Fibroblast of lung (primary cell): ENCODE data around the gene KRT84. TPM values are rescaled to one million over a fixed set of nuclear protein-coding genes. Genes with fewer than 3 reads are reported as not detected.

ENCODE experiments used
- DNase-seq, 2 donors: peaks; one replicate each; pipeline versions ENCODE4 v3.0.0 to v3.0.0-alpha.2; 2010; ENCODE audit warnings: low read depth in 2 of 2
- H2AFZ ChIP-seq: 2 replicates; pipeline ENCODE4 v1.5.1; 2012; ENCODE audit warnings: low read length, control low read depth, inconsistent platforms
- H3K27ac ChIP-seq: 2 replicates; pipeline ENCODE4 v1.5.1; 2011; ENCODE audit warnings: low read length, control low read depth; ENCODE audit not compliant: insufficient read depth
- H3K27me3 ChIP-seq: 2 replicates; pipeline ENCODE4 v1.5.1; 2011; ENCODE audit warnings: mild to moderate bottlenecking, low read length; ENCODE audit not compliant: control insufficient read depth, insufficient read depth
- H3K36me3 ChIP-seq: 2 replicates; pipeline ENCODE4 v1.5.1; 2011; ENCODE audit warnings: low read length; ENCODE audit not compliant: control insufficient read depth, insufficient read depth
- H3K4me1 ChIP-seq: 2 replicates; pipeline ENCODE4 v1.5.1; 2011; ENCODE audit warnings: low read length; ENCODE audit not compliant: control insufficient read depth, insufficient read depth; ENCODE audit errors: extremely low read depth
- H3K4me2 ChIP-seq: 2 replicates; pipeline ENCODE4 v1.5.1; 2011; ENCODE audit warnings: low read length, control low read depth; ENCODE audit not compliant: insufficient read depth; ENCODE audit errors: extremely low read depth
- H3K4me3 ChIP-seq, 4 experiments: fragments of 200-600 bp in 1 of 4; sonication (generic) in 1 of 4; replicated peaks in 1 of 4; 2 replicates each; pipeline ENCODE4 v1.5.1; 2011 to 2016; ENCODE audit warnings: low read length in 4 of 4, low read depth in 3 of 4, mild to moderate bottlenecking in 3 of 4, control low read depth in 2 of 4, inconsistent platforms in 1 of 4, mixed read lengths in 1 of 4; ENCODE audit not compliant: insufficient read depth in 1 of 4; ENCODE audit errors: control extremely low read depth in 1 of 4
- H3K79me2 ChIP-seq: 2 replicates; pipeline ENCODE4 v1.5.1; 2012; ENCODE audit warnings: mild to moderate bottlenecking, low read length, inconsistent platforms; ENCODE audit not compliant: control insufficient read depth, insufficient read depth
- H3K9ac ChIP-seq: 2 replicates; pipeline ENCODE4 v1.5.1; 2011; ENCODE audit warnings: mild to moderate bottlenecking, low read length, control low read depth; ENCODE audit not compliant: insufficient read depth
- H3K9me3 ChIP-seq: 2 replicates; pipeline ENCODE4 v1.5.1; 2012; ENCODE audit warnings: low read depth, low read length; ENCODE audit not compliant: control insufficient read depth, insufficient read depth
- H4K20me1 ChIP-seq: 2 replicates; pipeline ENCODE4 v1.5.1; 2011; ENCODE audit warnings: low read length; ENCODE audit not compliant: control insufficient read depth, insufficient read depth; ENCODE audit errors: extremely low read depth
- EZH2 ChIP-seq: IDR thresholded peaks from 2 replicates; pipeline ENCODE4 v1.5.1; 2012; ENCODE audit warnings: low read length, control low read depth, mild to moderate bottlenecking; ENCODE audit errors: missing control alignments
- polyA plus RNA-seq, 2 donors: library from polyadenylated mRNA; depleted of rRNA in 1 of 2; stranded (reverse) in 1 of 2; unstranded in 1 of 2; fragments of >200 nt; gene quantifications; 2 replicates each; pipeline ENCODE4 v1.2.1, GENCODE V29; 2011 to 2012; ENCODE audit warnings: missing spikeins in 1 of 2
- total RNA-seq: library from RNA; depleted of rRNA; stranded (reverse); fragments of >200 nt; gene quantifications from 2 replicates; pipeline ENCODE4 v1.2.1, GENCODE V29; 2014
- TF ChIP-seq, protein P1 (sequence below), 2 donors: IDR thresholded peaks in 1 of 2; conservative IDR thresholded peaks in 1 of 2; 1 replicate in 1 of 2; 2 replicates in 1 of 2; pipeline ENCODE4 v1.5.1; 2011 to 2012; ENCODE audit warnings: low read length in 2 of 2, control low read depth in 1 of 2, inconsistent platforms in 1 of 2, low read depth in 1 of 2, mild to moderate bottlenecking in 1 of 2

KRT84 gene
- total and polyA plus RNA-seq, 2 donors (not counting 1 experiment from before 2014, with no cell fraction given) = not detected

DNA sequence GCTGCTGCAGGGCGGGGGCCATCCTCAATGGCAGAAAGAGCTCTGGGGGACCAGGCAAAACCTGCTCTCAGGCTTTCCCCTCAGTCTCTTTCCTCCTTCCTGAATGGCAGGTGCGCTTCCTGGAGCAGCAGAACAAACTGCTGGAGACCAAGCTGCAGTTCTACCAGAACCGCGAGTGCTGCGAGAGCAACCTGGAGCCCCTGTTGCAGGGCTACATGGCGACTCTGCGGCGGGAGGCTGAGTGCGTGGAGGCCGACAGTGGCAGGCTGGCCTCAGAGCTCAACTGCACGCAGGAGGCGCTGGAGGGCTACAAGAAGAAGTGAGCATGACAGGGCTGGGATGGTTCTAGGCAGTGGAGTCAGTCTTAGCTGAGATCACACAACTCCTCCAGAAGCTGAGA is 41.3 kb downstream of the KRT84 start:
- H4K20me1 ChIP-seq = no peaks in the 10 kb centered on the region
- no peak overlapping the region for H3K27ac ChIP-seq
- TF ChIP-seq, protein P1, sequence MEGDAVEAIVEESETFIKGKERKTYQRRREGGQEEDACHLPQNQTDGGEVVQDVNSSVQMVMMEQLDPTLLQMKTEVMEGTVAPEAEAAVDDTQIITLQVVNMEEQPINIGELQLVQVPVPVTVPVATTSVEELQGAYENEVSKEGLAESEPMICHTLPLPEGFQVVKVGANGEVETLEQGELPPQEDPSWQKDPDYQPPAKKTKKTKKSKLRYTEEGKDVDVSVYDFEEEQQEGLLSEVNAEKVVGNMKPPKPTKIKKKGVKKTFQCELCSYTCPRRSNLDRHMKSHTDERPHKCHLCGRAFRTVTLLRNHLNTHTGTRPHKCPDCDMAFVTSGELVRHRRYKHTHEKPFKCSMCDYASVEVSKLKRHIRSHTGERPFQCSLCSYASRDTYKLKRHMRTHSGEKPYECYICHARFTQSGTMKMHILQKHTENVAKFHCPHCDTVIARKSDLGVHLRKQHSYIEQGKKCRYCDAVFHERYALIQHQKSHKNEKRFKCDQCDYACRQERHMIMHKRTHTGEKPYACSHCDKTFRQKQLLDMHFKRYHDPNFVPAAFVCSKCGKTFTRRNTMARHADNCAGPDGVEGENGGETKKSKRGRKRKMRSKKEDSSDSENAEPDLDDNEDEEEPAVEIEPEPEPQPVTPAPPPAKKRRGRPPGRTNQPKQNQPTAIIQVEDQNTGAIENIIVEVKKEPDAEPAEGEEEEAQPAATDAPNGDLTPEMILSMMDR (conservative IDR thresholded peaks at IDR 0.05 in 1 of 2, IDR thresholded peaks at IDR 0.05 in 1 of 2; ENCODE audit: low read depth in 1 of 2, low read length in 2 of 2) = no peak
- TF ChIP-seq EZH2 = no peak
- H3K4me1 ChIP-seq = no peaks in the 10 kb centered on the region
- H3K9me3 ChIP-seq = no peaks in the 10 kb centered on the region
- H3K4me2 ChIP-seq = no peak overlapping the region
- no peak overlapping the region for H2AFZ ChIP-seq
- DNase-seq = no peak
- peaks cover 23% of the 10 kb centered on the region for H3K27me3 ChIP-seq
- no peaks in the 10 kb centered on the region for H3K36me3 ChIP-seq
- no peak overlapping the region for H3K9ac ChIP-seq
- H3K4me3 ChIP-seq = no peak overlapping the region
- no peaks in the 10 kb centered on the region for H3K79me2 ChIP-seq

DNA sequence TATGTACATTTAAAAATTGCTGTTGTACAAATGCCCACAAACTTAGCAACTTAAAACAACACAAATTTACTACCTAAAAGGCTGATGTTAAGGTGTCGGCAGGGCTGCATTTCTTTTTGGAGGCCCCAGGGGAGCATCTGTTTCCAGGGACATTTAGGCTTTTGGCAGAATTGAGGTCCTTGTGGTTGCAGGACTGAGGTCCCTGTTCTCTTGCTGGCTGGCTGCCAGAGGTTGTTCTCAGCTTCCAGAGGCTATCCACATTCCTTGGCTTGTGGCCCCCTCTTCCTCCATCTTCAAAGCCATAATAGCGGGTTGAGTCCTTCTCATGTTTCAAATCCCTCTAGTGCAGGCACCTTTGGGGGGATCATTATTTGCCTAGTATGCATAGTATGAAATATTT is 41.9 kb downstream of the KRT84 start:
- Histone ChIP-seq H3K4me1 (no peaks in the 10 kb centered on the region), H3K4me3 (no peak overlapping the region), H3K27me3 (peaks cover 23% of the 10 kb centered on the region), H3K4me2 (no peak overlapping the region), H2AFZ (no peak overlapping the region), H3K9ac (no peak overlapping the region), H4K20me1 (no peaks in the 10 kb centered on the region), H3K9me3 (no peaks in the 10 kb centered on the region), H3K27ac (no peak overlapping the region), H3K79me2 (no peaks in the 10 kb centered on the region), H3K36me3 (no peaks in the 10 kb centered on the region)
- no peak for DNase-seq
- no peak for TF ChIP-seq EZH2
- TF ChIP-seq, protein P1 (conservative IDR thresholded peaks at IDR 0.05 in 1 of 2, IDR thresholded peaks at IDR 0.05 in 1 of 2; ENCODE audit: low read depth in 1 of 2, low read length in 2 of 2) = no peak

DNA sequence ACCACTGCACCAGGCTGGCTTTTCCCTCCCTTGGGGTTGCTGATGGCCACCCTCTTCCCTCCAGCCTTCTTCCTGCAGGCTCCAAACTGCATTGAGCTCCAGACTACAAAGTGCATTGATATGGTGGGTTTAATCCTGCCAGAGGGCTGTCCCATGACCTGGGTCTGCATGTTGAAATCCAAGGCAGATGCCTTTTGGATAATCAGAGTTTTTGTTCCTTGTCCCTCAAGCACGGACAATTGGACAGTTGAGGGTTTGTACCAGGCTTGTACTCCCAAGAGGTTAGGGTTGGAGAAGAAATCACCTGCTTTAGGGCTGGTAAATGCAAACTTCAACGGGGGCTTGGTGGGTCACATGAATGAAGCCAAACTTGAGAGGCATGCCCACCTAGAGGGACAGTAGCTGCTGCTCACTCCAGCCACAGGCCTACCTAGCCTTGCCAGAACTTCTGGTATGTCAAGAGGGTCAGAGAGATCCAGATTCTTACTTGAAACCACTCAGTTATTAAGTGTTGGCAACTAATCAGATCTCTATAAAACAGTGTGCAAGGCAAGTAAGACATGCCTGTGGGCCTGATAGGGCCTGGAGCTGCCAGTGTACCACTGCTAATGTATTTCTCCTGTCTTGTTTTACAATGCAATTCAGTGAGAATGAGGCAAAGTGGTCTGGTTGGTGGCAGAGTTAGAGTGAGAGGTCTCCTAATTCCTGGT is 42.5 kb downstream of the KRT84 start:
- no peak overlapping the region for H3K4me2 ChIP-seq
- no peak for TF ChIP-seq EZH2
- TF ChIP-seq, protein P1 (conservative IDR thresholded peaks at IDR 0.05 in 1 of 2, IDR thresholded peaks at IDR 0.05 in 1 of 2; ENCODE audit: low read depth in 1 of 2, low read length in 2 of 2) = no peak
- H4K20me1 ChIP-seq = no peaks in the 10 kb centered on the region
- no peak overlapping the region for H3K4me3 ChIP-seq
- H3K27me3 ChIP-seq = peaks cover 25% of the 10 kb centered on the region
- no peak overlapping the region for H3K27ac ChIP-seq
- no peaks in the 10 kb centered on the region for H3K36me3 ChIP-seq
- no peaks in the 10 kb centered on the region for H3K9me3 ChIP-seq
- no peak overlapping the region for H2AFZ ChIP-seq
- no peaks in the 10 kb centered on the region for H3K79me2 ChIP-seq
- no peaks in the 10 kb centered on the region for H3K4me1 ChIP-seq
- H3K9ac ChIP-seq = no peak overlapping the region
- no peak for DNase-seq
